Transverse colon (tissue), 4 donors: ENCODE data around the gene PXK. TPM values are rescaled to one million over a fixed set of nuclear protein-coding genes. Genes with fewer than 3 reads are reported as not detected.

Experiments used
- DNase-seq: peaks from one replicate; pipeline ENCODE4 v3.0.0-alpha.2; 2019
- H3K27ac ChIP-seq, 4 donors: fragments of 200-600 bp; sonication (generic); 2 replicates each; pipeline ENCODE4 v1.5.1; 2016 to 2018; ENCODE audit warnings: inconsistent platforms in 4 of 4
- H3K27me3 ChIP-seq: fragments of 200-600 bp; sonication (generic); 2 replicates; pipeline ENCODE4 v1.5.1; 2017; ENCODE audit warnings: inconsistent platforms
- H3K36me3 ChIP-seq, 4 donors: fragments of 200-600 bp; sonication (generic); 2 replicates each; pipeline ENCODE4 v1.5.1; 2017 to 2019; ENCODE audit warnings: inconsistent platforms in 4 of 4
- H3K4me1 ChIP-seq, 4 donors: fragments of 200-600 bp; sonication (generic); 2 replicates each; pipeline ENCODE4 v1.5.1; 2017 to 2020; ENCODE audit warnings: inconsistent platforms in 4 of 4
- H3K4me3 ChIP-seq, 4 donors: fragments of 200-600 bp; sonication (generic); 1 replicate in 1 of 4; 2 replicates in 3 of 4; pipeline versions ENCODE4 v1.5.1 to v1.6.1; 2017 to 2019; ENCODE audit warnings: inconsistent platforms in 4 of 4
- H3K9me3 ChIP-seq, 2 donors: fragments of 200-600 bp; sonication (generic); 2 replicates each; pipeline ENCODE4 v1.5.1; 2017 to 2019; ENCODE audit warnings: inconsistent platforms in 2 of 2
- EP300 ChIP-seq: sonication (generic); formaldehyde crosslinking; IDR thresholded peaks from one replicate; pipeline ENCODE4 v1.6.1; 2017; ENCODE audit warnings: antibody characterized with exemption, low read depth
- POLR2A ChIP-seq: fragments of 450-650 bp; IDR thresholded peaks from one replicate; pipeline ENCODE4 v1.6.1; 2016; ENCODE audit warnings: antibody characterized with exemption, mild to moderate bottlenecking, moderate library complexity
- POLR2AphosphoS5 ChIP-seq, 3 donors: sonication (generic); formaldehyde crosslinking; IDR thresholded peaks; one replicate each; pipeline ENCODE4 v1.6.1; 2016; ENCODE audit warnings: antibody characterized with exemption in 3 of 3
- WGBS, 2 donors: methylation state at CpG; one replicate each; pipeline ENCODE4 v1.1.5; 2018; ENCODE audit warnings: low coverage in 1 of 2; 5-methylcytosine and 5-hydroxymethylcytosine counted together
- in situ Hi-C, 4 donors: fragments of 200-750 bp; cut with MboI; loops; one replicate each; pipeline versions ENCODE4 v1.15.0 to v1.15.1; 2017; ENCODE audit warnings: low sequenced_read_pairs in 3 of 4, low pct_ligation_motif_present in 1 of 4, low pct_unique_long_range_greater_than_20kb in 1 of 4
- intact Hi-C: fragments of 100-400 bp; cut with DNase I; formaldehyde crosslinking; loops from one replicate; pipeline ENCODE4 v1.15.1; 2023; ENCODE audit warnings: low total_unique reads
- total RNA-seq, 4 donors: library from RNA; depleted of rRNA; stranded (reverse); fragments of >200 nt; gene quantifications; one replicate each; pipeline ENCODE4 v1.1.0, GENCODE V29; 2016
- TF ChIP-seq, protein P1 (sequence below), 5 experiments: fragments of 200-600 bp in 3 of 5; fragments of 450-650 bp in 2 of 5; sonication (generic) in 3 of 5; IDR thresholded peaks; 1 replicate in 2 of 5; 2 replicates in 3 of 5; pipeline ENCODE4 v1.5.1; 2016 to 2017; ENCODE audit warnings: antibody characterized with exemption in 5 of 5, inconsistent platforms in 3 of 5, mild to moderate bottlenecking in 2 of 5, moderate library complexity in 1 of 5

The PXK gene
- total RNA-seq, 4 donors from 2014 or later = 7.6 to 29.5 (median 16.6) TPM

GRCh38 chr3:58384381-58385090 lies 51.8 kb downstream of the PXK start:
- no peaks in the 10 kb centered on the region for H3K27me3 ChIP-seq
- H3K27ac ChIP-seq = peak overlapping the region in 3 of 4 donors; percentile 3 to 26 (median 13)
- no peak for TF ChIP-seq POLR2A
- no peak for TF ChIP-seq POLR2AphosphoS5 (IDR thresholded peaks at IDR 0.05)
- TF ChIP-seq EP300 = no peak
- TF ChIP-seq, protein P1, sequence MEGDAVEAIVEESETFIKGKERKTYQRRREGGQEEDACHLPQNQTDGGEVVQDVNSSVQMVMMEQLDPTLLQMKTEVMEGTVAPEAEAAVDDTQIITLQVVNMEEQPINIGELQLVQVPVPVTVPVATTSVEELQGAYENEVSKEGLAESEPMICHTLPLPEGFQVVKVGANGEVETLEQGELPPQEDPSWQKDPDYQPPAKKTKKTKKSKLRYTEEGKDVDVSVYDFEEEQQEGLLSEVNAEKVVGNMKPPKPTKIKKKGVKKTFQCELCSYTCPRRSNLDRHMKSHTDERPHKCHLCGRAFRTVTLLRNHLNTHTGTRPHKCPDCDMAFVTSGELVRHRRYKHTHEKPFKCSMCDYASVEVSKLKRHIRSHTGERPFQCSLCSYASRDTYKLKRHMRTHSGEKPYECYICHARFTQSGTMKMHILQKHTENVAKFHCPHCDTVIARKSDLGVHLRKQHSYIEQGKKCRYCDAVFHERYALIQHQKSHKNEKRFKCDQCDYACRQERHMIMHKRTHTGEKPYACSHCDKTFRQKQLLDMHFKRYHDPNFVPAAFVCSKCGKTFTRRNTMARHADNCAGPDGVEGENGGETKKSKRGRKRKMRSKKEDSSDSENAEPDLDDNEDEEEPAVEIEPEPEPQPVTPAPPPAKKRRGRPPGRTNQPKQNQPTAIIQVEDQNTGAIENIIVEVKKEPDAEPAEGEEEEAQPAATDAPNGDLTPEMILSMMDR (IDR thresholded peaks at IDR 0.05) = no peak
- H3K9me3 ChIP-seq = no peaks in the 10 kb centered on the region
- peaks cover 10 to 30% (median 22%) of the 10 kb centered on the region in 4 donors for H3K4me1 ChIP-seq
- H3K36me3 ChIP-seq = no peaks in the 10 kb centered on the region
- intact Hi-C loops = no loop called here
- in situ Hi-C loops = no loop called here
- no peak overlapping the region for H3K4me3 ChIP-seq
- WGBS, 2 donors = 73 to 90% methylated on average over 2 to 3 of the region's 3 CpGs
- no peak for DNase-seq

- in situ Hi-C loops (no loop called here), intact Hi-C loops (no loop called here)
- H3K27me3 ChIP-seq = no peaks in the 10 kb centered on the region
- 68% methylated on average over 3 of the region's 3 CpGs; no CpG with 5 or more reads in 1 of the 2 donors for WGBS, 2 donors
- DNase-seq = peak; percentile 30
- peaks cover 0 to 4% (median 0%) of the 10 kb centered on the region in 4 donors for H3K36me3 ChIP-seq
- TF ChIP-seq POLR2AphosphoS5 (IDR thresholded peaks at IDR 0.05) (peak in 2 of 3 donors; percentile 7 to 44), EP300 (no peak), POLR2A (no peak)
- H3K4me3 ChIP-seq = no peak overlapping the region
- H3K27ac ChIP-seq = peak overlapping the region; percentile 51 to 73 (median 68)
- no peaks in the 10 kb centered on the region for H3K9me3 ChIP-seq
- peaks cover 10 to 31% (median 22%) of the 10 kb centered on the region in 4 donors for H3K4me1 ChIP-seq
Measured at GRCh38 chr3:58386626-58387365, 54.1 kb downstream of the PXK start.

DNA sequence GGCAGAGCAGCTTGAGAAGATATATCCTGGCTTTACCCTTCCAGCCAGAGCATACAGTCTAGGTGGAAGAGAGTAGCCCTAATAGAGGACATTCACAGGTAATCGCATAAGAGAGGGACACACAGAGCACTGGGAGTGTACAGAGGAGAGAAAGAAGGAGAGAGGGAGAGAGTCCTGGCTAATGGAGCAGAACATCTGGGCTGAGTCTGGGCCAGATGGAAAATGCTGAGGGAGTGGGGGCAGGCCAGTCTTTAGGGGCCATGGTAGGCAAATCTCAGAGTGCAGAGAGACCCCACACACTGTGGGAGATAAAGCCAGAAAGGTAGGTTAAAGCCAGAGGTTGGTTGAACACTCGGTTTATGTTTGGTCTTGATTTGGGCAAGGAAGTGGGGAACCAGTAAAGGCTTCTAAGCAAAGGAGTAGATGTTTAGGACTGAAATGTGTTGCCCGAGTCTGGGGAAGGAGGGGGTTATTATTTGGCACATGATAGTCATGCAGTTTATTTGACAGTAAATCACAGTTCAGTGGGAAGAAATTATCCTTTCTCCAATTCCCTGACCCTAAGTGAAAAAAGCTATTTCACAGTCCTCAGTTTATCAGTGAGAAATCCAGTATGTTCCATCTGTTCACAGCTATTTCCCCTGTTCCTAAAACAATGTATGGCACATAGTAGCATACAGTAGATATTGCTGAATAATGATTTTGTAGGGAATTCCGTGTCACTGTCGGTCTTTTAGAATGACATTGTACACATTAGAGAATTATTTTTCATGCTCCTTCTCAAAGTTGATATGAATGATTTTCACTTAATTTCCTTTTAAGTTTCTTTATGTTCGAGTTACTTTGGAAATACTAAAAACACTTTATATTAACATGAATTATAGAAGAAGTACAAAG lies 55.2 kb downstream of the PXK start:
- intact Hi-C loops (no loop called here), in situ Hi-C loops (no loop called here)
- H3K9me3 ChIP-seq = no peaks in the 10 kb centered on the region
- 65% methylated on average over 5 to 6 of the region's 6 CpGs for WGBS, 2 donors
- peaks cover 10 to 31% (median 22%) of the 10 kb centered on the region in 4 donors for H3K4me1 ChIP-seq
- H3K27ac ChIP-seq = peak overlapping the region; percentile 51 to 73 (median 68)
- DNase-seq = no peak
- peaks cover 0 to 4% (median 0%) of the 10 kb centered on the region in 4 donors for H3K36me3 ChIP-seq
- no peak for TF ChIP-seq POLR2A
- no peak for TF ChIP-seq POLR2AphosphoS5 (IDR thresholded peaks at IDR 0.05)
- TF ChIP-seq, protein P1 (IDR thresholded peaks at IDR 0.05) = no peak
- no peak for TF ChIP-seq EP300
- no peaks in the 10 kb centered on the region for H3K27me3 ChIP-seq
- no peak overlapping the region for H3K4me3 ChIP-seq

- peak in 2 of 3 donors; percentile 37 to 56 for TF ChIP-seq POLR2AphosphoS5 (IDR thresholded peaks at IDR 0.05)
- TF ChIP-seq, protein P1 (IDR thresholded peaks at IDR 0.05) = no peak
- no peak overlapping the region for H3K4me3 ChIP-seq
- no peaks in the 10 kb centered on the region for H3K27me3 ChIP-seq
- no peak for DNase-seq
- in situ Hi-C loops = no loop called here
- H3K4me1 ChIP-seq = peaks cover 10 to 29% (median 21%) of the 10 kb centered on the region in 4 donors
- peak overlapping the region; percentile 51 to 75 (median 68) for H3K27ac ChIP-seq
- intact Hi-C loops = no loop called here
- H3K9me3 ChIP-seq = no peaks in the 10 kb centered on the region
- peaks cover 0 to 4% (median 0%) of the 10 kb centered on the region in 4 donors for H3K36me3 ChIP-seq
Measured at GRCh38 chr3:58388550-58389091, 55.9 kb downstream of the PXK start.
